ENCODE data around the gene PHLPP1.

- TF ChIP-seq CTCF (IDR thresholded peaks at IDR 0.05) (no peak), POLR2A (IDR thresholded peaks at IDR 0.05) (no peak)
Observed at GRCh38 chr18:62975785-62976184, 260.4 kb downstream of the PHLPP1 start.
